H1 (cell line): ENCODE data around the gene TSEN34. TPM values are rescaled to one million over a fixed set of nuclear protein-coding genes. Genes with fewer than 3 reads are reported as not detected.

Experiments used
- CTCF ChIA-PET: fragments of 300-600 bp; sonication (Branson Sonifier 250); formaldehyde crosslinking; loops from one replicate; lab custom pipeline; 2021; ENCODE audit not compliant: partially characterized antibody; lab: Charles Lee
- POLR2A ChIA-PET: fragments of 300-600 bp; sonication (Branson Sonifier 250); formaldehyde crosslinking; loops from one replicate; lab custom pipeline; 2021; ENCODE audit warnings: inconsistent platforms; ENCODE audit not compliant: partially characterized antibody; lab: Charles Lee
- DNase-seq, 2 experiments: peaks; one replicate each; pipeline versions ENCODE4 v3.0.0 to v3.0.0-alpha.2; 2010 to 2022; ENCODE audit warnings: low spot score in 2 of 2, low read depth in 1 of 2, mixed read lengths in 1 of 2
- FAIRE-seq: peaks from 2 replicates; lab custom pipeline; 2011; peaks lifted over from hg19 to GRCh38; lab: Jason Lieb, UNC
- H2AFZ ChIP-seq: 2 replicates; pipeline ENCODE4 v1.8.1; 2012; ENCODE audit warnings: low read length, inconsistent platforms
- H2AK5ac ChIP-seq: 2 replicates; pipeline ENCODE4 v1.6.1; 2013; ENCODE audit warnings: low read depth, low read length
- H2BK120ac ChIP-seq: replicated peaks from 2 replicates; pipeline ENCODE3; 2013; ENCODE audit warnings: low read depth, low read length, inconsistent platforms
- H2BK12ac ChIP-seq: 2 replicates; pipeline ENCODE4 v1.6.1; 2013; ENCODE audit warnings: low read depth, low read length
- H2BK15ac ChIP-seq: 2 replicates; pipeline ENCODE4 v1.6.1; 2013; ENCODE audit warnings: low read length
- H2BK20ac ChIP-seq: 2 replicates; pipeline ENCODE4 v1.6.1; 2013; ENCODE audit warnings: low read length
- H2BK5ac ChIP-seq: 2 replicates; pipeline ENCODE4 v1.6.1; 2013; ENCODE audit warnings: low read depth, low read length
- H3K14ac ChIP-seq: 2 replicates; pipeline ENCODE4 v1.6.1; 2013; ENCODE audit warnings: inconsistent platforms; ENCODE audit not compliant: insufficient read length
- H3K18ac ChIP-seq: 2 replicates; pipeline ENCODE4 v1.6.1; 2013; ENCODE audit warnings: low read length; ENCODE audit errors: extremely low read depth
- H3K23ac ChIP-seq: 2 replicates; pipeline ENCODE4 v1.6.1; 2013; ENCODE audit warnings: inconsistent platforms; ENCODE audit not compliant: insufficient read length
- H3K23me2 ChIP-seq: 2 replicates; pipeline ENCODE4 v1.6.1; 2013; ENCODE audit warnings: low read depth, low read length
- H3K27ac ChIP-seq: 2 replicates; pipeline ENCODE4 v1.6.1; 2011; ENCODE audit warnings: low read depth, low read length, inconsistent platforms
- H3K27me3 ChIP-seq, 4 experiments: replicated peaks in 1 of 4; 1 replicate in 1 of 4; 2 replicates in 3 of 4; pipeline versions ENCODE4 v1.6.1 to v1.8.1; 2011 to 2013; ENCODE audit warnings: low read length in 3 of 4, mild to moderate bottlenecking in 3 of 4, inconsistent platforms in 2 of 4, mixed read lengths in 2 of 4, moderate library complexity in 1 of 4; ENCODE audit not compliant: control insufficient read depth in 3 of 4, insufficient read depth in 3 of 4; ENCODE audit errors: extremely low read depth in 1 of 4
- H3K36me3 ChIP-seq, 4 experiments: 2 replicates each; pipeline versions ENCODE4 v1.6.1 to v1.8.1; 2011 to 2013; ENCODE audit warnings: mild to moderate bottlenecking in 4 of 4, low read length in 3 of 4, moderate library complexity in 2 of 4, control low read depth in 1 of 4, inconsistent platforms in 1 of 4; ENCODE audit not compliant: insufficient read depth in 4 of 4, control insufficient read depth in 2 of 4
- H3K4ac ChIP-seq: replicated peaks from 2 replicates; pipeline ENCODE3; 2013; ENCODE audit warnings: low read length, low read depth, mixed read lengths, inconsistent platforms; ENCODE audit not compliant: insufficient read length
- H3K4me1 ChIP-seq, 4 experiments: replicated peaks in 1 of 4; 1 replicate in 1 of 4; 2 replicates in 3 of 4; pipeline versions ENCODE4 v1.6.1 to v1.8.1; 2011 to 2013; ENCODE audit warnings: low read length in 3 of 4, inconsistent platforms in 2 of 4, mixed read lengths in 1 of 4; ENCODE audit not compliant: insufficient read depth in 4 of 4, control insufficient read depth in 3 of 4
- H3K4me2 ChIP-seq, 2 experiments: 2 replicates each; pipeline versions ENCODE4 v1.6.1 to v1.8.1; 2011 to 2013; ENCODE audit warnings: low read depth in 2 of 2, low read length in 2 of 2, control low read depth in 1 of 2, inconsistent platforms in 1 of 2, mild to moderate bottlenecking in 1 of 2; ENCODE audit not compliant: insufficient read depth in 1 of 2
- H3K4me3 ChIP-seq, 4 experiments: fragments of 200-600, 300-600 bp in 1 of 4; sonication (generic), shearing (Covaris generic), sonication (Bioruptor Twin) in 1 of 4; 2 replicates each; pipeline versions ENCODE4 v1.5.1 to v1.8.1; 2011 to 2016; ENCODE audit warnings: low read length in 4 of 4, low read depth in 3 of 4, control low read depth in 2 of 4, inconsistent platforms in 2 of 4, mild to moderate bottlenecking in 2 of 4, mixed read lengths in 1 of 4, moderate library complexity in 1 of 4; ENCODE audit not compliant: insufficient read depth in 2 of 4; ENCODE audit errors: extremely low read depth in 1 of 4
- H3K56ac ChIP-seq: replicated peaks from 2 replicates; pipeline ENCODE3; 2013; ENCODE audit warnings: low read depth, mild to moderate bottlenecking, mixed read lengths, low read length, inconsistent platforms; ENCODE audit not compliant: insufficient read length
- H3K79me1 ChIP-seq: 2 replicates; pipeline ENCODE4 v1.6.1; 2013; ENCODE audit warnings: low read depth, low read length, control low read depth
- H3K79me2 ChIP-seq, 2 experiments: 2 replicates each; pipeline versions ENCODE4 v1.6.1 to v1.8.1; 2012 to 2013; ENCODE audit warnings: low read length in 2 of 2, mild to moderate bottlenecking in 2 of 2, inconsistent platforms in 1 of 2; ENCODE audit not compliant: insufficient read depth in 2 of 2, control insufficient read depth in 1 of 2
- H3K9ac ChIP-seq, 4 experiments: replicated peaks in 1 of 4; 1 replicate in 1 of 4; 2 replicates in 3 of 4; pipeline versions ENCODE4 v1.6.1 to v1.8.1; 2011 to 2013; ENCODE audit warnings: low read depth in 3 of 4, low read length in 3 of 4, control low read depth in 2 of 4, mild to moderate bottlenecking in 2 of 4, moderate library complexity in 2 of 4, inconsistent platforms in 1 of 4; ENCODE audit errors: extremely low read depth in 1 of 4
- H3K9me3 ChIP-seq, 2 experiments: 2 replicates each; pipeline versions ENCODE4 v1.6.1 to v1.8.1; 2012 to 2013; ENCODE audit warnings: mild to moderate bottlenecking in 2 of 2, moderate library complexity in 2 of 2, control low read depth in 1 of 2, inconsistent platforms in 1 of 2, low read depth in 1 of 2, low read length in 1 of 2, mixed read lengths in 1 of 2; ENCODE audit not compliant: insufficient read depth in 2 of 2
- H4K20me1 ChIP-seq, 2 experiments: replicated peaks in 1 of 2; 2 replicates each; pipeline versions ENCODE3 to v1.8.1; 2011 to 2013; ENCODE audit warnings: inconsistent platforms in 2 of 2, low read length in 2 of 2, mild to moderate bottlenecking in 1 of 2; ENCODE audit not compliant: insufficient read depth in 2 of 2, control insufficient read depth in 1 of 2
- H4K5ac ChIP-seq: 2 replicates; pipeline ENCODE4 v1.6.1; 2013; ENCODE audit warnings: low read length, low read depth, mixed read lengths, inconsistent platforms; ENCODE audit not compliant: insufficient read length
- H4K8ac ChIP-seq: 2 replicates; pipeline ENCODE4 v1.8.0; 2013; ENCODE audit warnings: mild to moderate bottlenecking, moderate library complexity, low read length, inconsistent platforms; ENCODE audit not compliant: insufficient read depth; ENCODE audit errors: extremely low read depth
- H4K91ac ChIP-seq: replicated peaks from 2 replicates; pipeline ENCODE3; 2013; ENCODE audit warnings: low read length, mixed read lengths, inconsistent platforms; ENCODE audit not compliant: insufficient read length
- ASH2L ChIP-seq: fragments of 200-600, 300-600 bp; sonication (generic); IDR thresholded peaks from one replicate; pipeline ENCODE4 v1.7.1; 2017; ENCODE audit warnings: low read length
- CBX5 ChIP-seq: fragments of 300-800, 300-1000 bp; sonication (generic); IDR thresholded peaks from 2 replicates; pipeline ENCODE4 v1.7.1; 2016; ENCODE audit warnings: antibody characterized with exemption, low read length, low read depth
- GABPA ChIP-seq: IDR thresholded peaks from 2 replicates; pipeline ENCODE4 v1.6.1; 2011; ENCODE audit warnings: mild to moderate bottlenecking, low read length, moderate library complexity, borderline replicate concordance; ENCODE audit not compliant: insufficient read depth
- JUND ChIP-seq: IDR thresholded peaks from 2 replicates; pipeline ENCODE4 v1.6.1; 2011; ENCODE audit warnings: mild to moderate bottlenecking, improper control_type of control experiment, low read length
- KDM4A ChIP-seq: IDR thresholded peaks from one replicate; pipeline ENCODE4 v1.7.1; 2012; ENCODE audit warnings: low read depth, mild to moderate bottlenecking, moderate library complexity, low read length, inconsistent platforms; ENCODE audit not compliant: severe bottlenecking
- RFX5 ChIP-seq: IDR thresholded peaks from 2 replicates; pipeline ENCODE4 v1.6.1; 2011; ENCODE audit warnings: low read depth, low read length, improper control_type of control experiment, borderline replicate concordance
- WGBS, 2 experiments: shearing (Covaris generic) in 1 of 2; methylation state at CpG; one replicate each; pipeline versions ENCODE4 v1.1.6 to v1.1.7; 2013 to 2015; ENCODE audit warnings: low lambda C conversion rate in 2 of 2, mixed read lengths in 2 of 2, inconsistent platforms in 1 of 2, low coverage in 1 of 2, missing lambda C conversion rate in 1 of 2; ENCODE audit not compliant: insufficient replicate concordance in 2 of 2, insufficient coverage in 1 of 2, insufficient read length in 1 of 2; ENCODE audit errors: extremely low coverage in 1 of 2, missing lambda C conversion rate in 1 of 2; 5-methylcytosine and 5-hydroxymethylcytosine counted together
- polyA plus RNA-seq, 7 experiments: library from polyadenylated mRNA; depleted of rRNA in 3 of 7; stranded (reverse) in 5 of 7; unstranded in 2 of 7; fragments of >200 nt in 5 of 7; fragments of 200-250 nt in 2 of 7; gene quantifications; 1 replicate in 5 of 7; 2 replicates in 1 of 7; 4 replicates in 1 of 7; pipeline versions ENCODE4 v1.2.1 to v1.2.3, GENCODE V29; 2011 to 2013; ENCODE audit warnings: missing spikeins in 2 of 7, mixed read lengths in 2 of 7
- total RNA-seq: library from RNA; stranded (reverse); fragmentation: NEBNext Ultra II Directional; extraction: Animal tissue kit (Norgen Biotek cat#: 25700); gene quantifications from 2 replicates; pipeline ENCODE4 v1.2.1, GENCODE V29; 2021
- TF ChIP-seq, protein P1 (sequence below): IDR thresholded peaks from 2 replicates; pipeline ENCODE4 v1.6.1; 2012; ENCODE audit warnings: inconsistent platforms

The TSEN34 gene
- total and polyA plus RNA-seq, 2 of the 8 experiments (the other 6 are each of a cell fraction or from before 2014, with no cell fraction given) = 22.5 to 52.3 TPM

DNA sequence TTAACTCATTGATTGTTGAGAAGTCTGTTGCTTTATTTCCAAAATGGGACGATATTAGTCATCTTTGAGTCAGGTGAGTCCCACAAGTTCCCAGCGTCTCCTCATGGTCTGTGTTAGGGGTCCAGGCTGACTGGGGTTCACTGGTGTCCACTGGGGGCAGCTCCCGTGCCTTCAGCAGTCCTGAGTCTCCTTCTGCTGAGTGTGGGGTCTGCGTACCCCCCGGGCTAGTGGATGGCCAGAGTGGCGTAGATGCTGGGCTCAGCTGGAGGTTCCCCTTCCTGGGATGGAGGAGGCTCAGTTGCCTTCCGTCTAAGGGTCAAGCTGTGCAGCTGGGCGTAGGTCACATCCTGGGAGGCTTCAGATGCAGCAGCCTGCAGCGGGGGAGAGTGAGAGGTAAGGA, 25.8 kb downstream of the TSEN34 start:
- Histone ChIP-seq H3K79me2 (no peaks in the 10 kb centered on the region), H3K27me3 (no peaks in the 10 kb centered on the region), H3K23me2 (no peaks in the 10 kb centered on the region), H2BK5ac (no peak overlapping the region), H3K4me1 (peaks cover 0 to 1% (median 0%) of the 10 kb centered on the region in 4 experiments; a peak in 2 of 7 replicates), H4K91ac (no peak overlapping the region), H3K9me3 (no peaks in the 10 kb centered on the region), H3K14ac (no peak overlapping the region), H3K4me3 (no peak overlapping the region), H3K4ac (no peak overlapping the region), H2BK20ac (no peak overlapping the region), H2BK15ac (no peak overlapping the region), H3K27ac (no peak overlapping the region), H4K8ac (no peak overlapping the region), H2BK12ac (no peak overlapping the region), H3K18ac (no peak overlapping the region), H3K4me2 (no peak overlapping the region), H2AFZ (no peak overlapping the region), H4K5ac (no peak overlapping the region), H3K56ac (no peak overlapping the region), H3K79me1 (no peaks in the 10 kb centered on the region), H3K36me3 (no peaks in the 10 kb centered on the region), H2AK5ac (no peak overlapping the region), H2BK120ac (no peak overlapping the region), H3K9ac (no peak overlapping the region), H4K20me1 (peaks cover 0 to 1% of the 10 kb centered on the region in 2 experiments), H3K23ac (no peak overlapping the region)
- FAIRE-seq = no peak
- no peak for DNase-seq
- 92% methylated on average over 8 of the region's 9 CpGs; no CpG with 5 or more reads in 1 of the 2 experiments for WGBS, 2 experiments
- ChIA-PET POLR2A (interaction anchor here (2.9 to 23.4 kb wide), 2 partner anchors 10 to 27 kb away, joined by 34 to 909 read pairs; partner anchors contain the start of genes MBOAT7, RPS9 and TSEN34), CTCF (interaction anchor here (0.6 to 1.2 kb wide), 2 partner anchors 12 to 174 kb away, joined by 3 to 4 read pairs; no protein-coding TSS in a partner anchor)
- TF ChIP-seq KDM4A (no peak), GABPA (no peak), RFX5 (no peak), CBX5 (no peak), ASH2L (no peak), JUND (no peak)
- TF ChIP-seq, protein P1, sequence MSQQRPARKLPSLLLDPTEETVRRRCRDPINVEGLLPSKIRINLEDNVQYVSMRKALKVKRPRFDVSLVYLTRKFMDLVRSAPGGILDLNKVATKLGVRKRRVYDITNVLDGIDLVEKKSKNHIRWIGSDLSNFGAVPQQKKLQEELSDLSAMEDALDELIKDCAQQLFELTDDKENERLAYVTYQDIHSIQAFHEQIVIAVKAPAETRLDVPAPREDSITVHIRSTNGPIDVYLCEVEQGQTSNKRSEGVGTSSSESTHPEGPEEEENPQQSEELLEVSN = no peak
